ENCODE data around the gene FARP1. TPM values are rescaled to one million over a fixed set of nuclear protein-coding genes. Genes with fewer than 3 reads are reported as not detected.

The FARP1 gene
- total RNA-seq, 1 donor from 2014 or later: 36.5 TPM

DNA sequence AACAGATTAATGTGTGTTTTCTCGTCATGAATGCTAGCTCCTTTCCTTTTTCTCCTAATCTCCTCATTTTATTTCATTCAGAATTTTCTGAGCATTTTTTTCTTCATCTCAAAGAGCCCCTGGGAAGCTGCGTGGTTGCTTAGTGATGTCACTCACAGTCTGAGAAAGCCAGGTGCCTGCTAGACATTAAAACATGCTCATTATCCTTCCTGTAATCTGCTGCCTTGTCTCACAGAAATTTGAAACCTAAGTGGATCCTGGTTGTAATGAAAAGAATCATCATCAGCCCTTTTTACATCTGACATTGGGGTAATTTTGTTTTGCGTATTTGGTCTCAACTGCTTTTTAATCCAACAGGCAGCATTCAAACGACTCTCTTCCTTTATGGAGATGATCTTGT, 142.4 kb downstream of the FARP1 start:
- Histone ChIP-seq H3K9ac (ENCODE audit: low read depth in 1 of 3, low read length in 3 of 3) (no peak overlapping the region), H3K27me3 (ENCODE audit: control insufficient read depth in 3 of 3, insufficient read depth in 3 of 3, low read length in 3 of 3) (no peaks in the 10 kb centered on the region), H3K36me3 (ENCODE audit: control insufficient read depth in 3 of 3, insufficient read depth in 3 of 3, low read length in 3 of 3) (no peaks in the 10 kb centered on the region), H3K9me3 (ENCODE audit: control insufficient read depth in 3 of 3, low read length in 3 of 3) (no peaks in the 10 kb centered on the region), H3K4me1 (ENCODE audit: control insufficient read depth in 3 of 3, insufficient read depth in 3 of 3, low read length in 3 of 3) (no peaks in the 10 kb centered on the region), H3K27ac (ENCODE audit: low read depth, low read length) (no peak overlapping the region), H3K4me3 (ENCODE audit: low read length in 3 of 3) (no peak overlapping the region)

DNA sequence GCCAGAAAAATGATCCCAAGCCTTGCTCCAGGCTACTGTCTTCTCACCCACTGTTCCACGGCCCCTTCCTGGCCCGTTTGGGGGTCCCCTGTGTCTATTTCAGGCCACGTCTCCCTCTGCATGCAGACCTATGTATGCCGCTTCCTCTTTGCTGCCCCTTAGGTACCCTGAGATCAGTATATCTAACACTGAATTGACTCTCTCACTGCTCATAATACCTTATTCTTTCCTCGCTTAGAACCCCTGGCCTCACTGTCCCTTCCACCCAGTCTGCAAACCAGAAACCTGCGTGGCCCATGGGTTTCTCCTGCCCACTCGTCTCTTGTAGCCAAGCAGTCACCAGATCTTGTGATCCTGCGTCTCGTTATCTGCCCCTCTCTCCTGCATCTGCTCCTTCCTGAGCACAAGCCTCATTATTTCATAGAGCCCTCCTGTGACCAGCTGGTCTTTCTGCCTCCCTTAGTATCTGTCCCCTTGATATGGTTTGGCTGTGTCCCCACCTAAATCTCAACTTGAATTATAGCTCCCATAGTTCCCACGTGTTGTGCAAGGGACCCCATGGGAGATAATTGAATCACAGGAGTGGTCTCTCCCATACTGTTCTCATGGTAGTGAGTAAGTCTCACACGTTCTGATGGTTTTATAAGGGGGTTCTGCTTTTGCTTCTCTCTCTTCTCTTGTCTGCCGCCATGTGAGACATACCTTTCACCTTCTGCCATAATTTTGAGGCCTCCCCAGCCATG, 143.1 kb downstream of the FARP1 start:
- Histone ChIP-seq H3K4me1 (ENCODE audit: control insufficient read depth in 3 of 3, insufficient read depth in 3 of 3, low read length in 3 of 3) (no peaks in the 10 kb centered on the region), H3K36me3 (ENCODE audit: control insufficient read depth in 3 of 3, insufficient read depth in 3 of 3, low read length in 3 of 3) (no peaks in the 10 kb centered on the region), H3K9ac (ENCODE audit: low read depth in 1 of 3, low read length in 3 of 3) (no peak overlapping the region), H3K4me3 (ENCODE audit: low read length in 3 of 3) (no peak overlapping the region), H3K9me3 (ENCODE audit: control insufficient read depth in 3 of 3, low read length in 3 of 3) (no peaks in the 10 kb centered on the region), H3K27me3 (ENCODE audit: control insufficient read depth in 3 of 3, insufficient read depth in 3 of 3, low read length in 3 of 3) (no peaks in the 10 kb centered on the region), H3K27ac (ENCODE audit: low read depth, low read length) (no peak overlapping the region)

DNA sequence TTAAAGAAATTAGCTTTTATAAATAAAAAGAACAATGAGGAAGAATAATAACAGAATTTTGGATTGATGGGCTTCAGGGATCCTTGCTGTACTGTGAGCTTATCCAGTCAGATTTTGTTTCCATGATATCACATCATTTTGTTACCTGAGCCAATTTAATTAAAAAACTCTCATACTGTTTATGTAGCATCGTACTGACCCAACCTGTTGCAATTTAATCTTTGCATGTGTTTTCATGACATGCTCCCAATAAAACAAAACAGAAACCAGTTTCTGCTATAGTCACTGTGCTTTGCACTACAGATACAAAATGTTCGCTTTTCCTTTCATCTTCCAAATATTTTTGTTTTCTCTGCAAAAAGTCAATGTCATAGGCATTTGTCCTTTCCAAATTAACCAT, 143.9 kb downstream of the FARP1 start:
- H3K4me3 ChIP-seq (ENCODE audit: low read length in 3 of 3): no peak overlapping the region
- no peaks in the 10 kb centered on the region for H3K27me3 ChIP-seq (ENCODE audit: control insufficient read depth in 3 of 3, insufficient read depth in 3 of 3, low read length in 3 of 3)
- no peaks in the 10 kb centered on the region for H3K4me1 ChIP-seq (ENCODE audit: control insufficient read depth in 3 of 3, insufficient read depth in 3 of 3, low read length in 3 of 3)
- no peaks in the 10 kb centered on the region for H3K36me3 ChIP-seq (ENCODE audit: control insufficient read depth in 3 of 3, insufficient read depth in 3 of 3, low read length in 3 of 3)
- no peak overlapping the region for H3K27ac ChIP-seq (ENCODE audit: low read depth, low read length)
- no peak overlapping the region for H3K9ac ChIP-seq (ENCODE audit: low read depth in 1 of 3, low read length in 3 of 3)
- no peaks in the 10 kb centered on the region for H3K9me3 ChIP-seq (ENCODE audit: control insufficient read depth in 3 of 3, low read length in 3 of 3)

DNA sequence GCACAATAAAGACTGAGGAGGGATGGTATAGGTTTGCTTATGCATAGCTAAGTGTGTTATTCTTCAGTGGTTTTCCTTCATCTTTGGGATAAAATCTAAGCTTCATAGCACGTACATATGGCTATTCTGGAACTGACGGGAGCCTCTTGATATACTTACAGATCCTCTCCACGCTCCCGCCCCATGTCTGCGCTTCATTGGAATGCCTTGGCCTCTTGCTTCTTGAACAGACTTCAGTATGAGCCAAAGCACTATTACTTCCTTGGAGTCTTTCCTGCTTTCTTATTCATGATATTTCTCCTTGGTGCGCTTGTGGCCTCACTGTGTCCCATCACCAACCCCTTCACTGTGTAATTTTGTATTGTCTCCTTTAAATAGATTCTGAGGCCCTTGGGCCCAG, 145.3 kb downstream of the FARP1 start:
- Histone ChIP-seq H3K27ac (ENCODE audit: low read depth, low read length) (no peak overlapping the region), H3K4me3 (ENCODE audit: low read length in 3 of 3) (no peak overlapping the region), H3K9ac (ENCODE audit: low read depth in 1 of 3, low read length in 3 of 3) (no peak overlapping the region), H3K27me3 (ENCODE audit: control insufficient read depth in 3 of 3, insufficient read depth in 3 of 3, low read length in 3 of 3) (no peaks in the 10 kb centered on the region), H3K36me3 (ENCODE audit: control insufficient read depth in 3 of 3, insufficient read depth in 3 of 3, low read length in 3 of 3) (no peaks in the 10 kb centered on the region), H3K9me3 (ENCODE audit: control insufficient read depth in 3 of 3, low read length in 3 of 3) (no peaks in the 10 kb centered on the region), H3K4me1 (ENCODE audit: control insufficient read depth in 3 of 3, insufficient read depth in 3 of 3, low read length in 3 of 3) (no peaks in the 10 kb centered on the region)

DNA sequence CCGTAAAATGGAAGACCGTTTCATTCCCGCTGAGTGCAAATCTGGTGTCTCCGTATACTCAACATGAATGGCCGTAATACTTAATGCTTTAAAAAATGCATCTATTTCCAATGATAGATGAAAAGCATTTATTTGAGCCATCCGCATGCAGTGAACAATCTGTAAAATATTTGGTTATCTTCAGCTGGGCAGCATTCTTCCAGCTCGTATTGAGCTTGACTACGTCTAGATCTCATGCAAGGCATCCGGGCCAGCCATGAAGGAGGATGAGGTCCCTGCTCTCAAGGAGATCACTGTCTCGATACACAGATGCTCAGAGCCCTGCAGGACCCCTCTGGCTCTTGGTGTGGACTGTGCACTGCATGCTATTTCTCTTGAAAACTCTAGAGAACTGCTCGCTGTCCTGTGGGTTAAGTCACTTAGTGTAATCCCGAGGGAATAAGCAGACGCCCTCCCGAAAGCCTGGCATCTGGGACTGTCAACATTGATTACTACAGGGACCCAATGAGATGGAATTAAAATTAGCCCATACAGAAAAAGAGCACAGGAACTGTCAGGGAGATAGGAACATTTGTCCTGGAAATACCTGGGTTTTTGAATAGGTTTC, 146.5 kb downstream of the FARP1 start:
- no peak overlapping the region for H3K4me3 ChIP-seq (ENCODE audit: low read length in 3 of 3)
- H3K4me1 ChIP-seq (ENCODE audit: control insufficient read depth in 3 of 3, insufficient read depth in 3 of 3, low read length in 3 of 3): no peaks in the 10 kb centered on the region
- H3K9me3 ChIP-seq (ENCODE audit: control insufficient read depth in 3 of 3, low read length in 3 of 3): no peaks in the 10 kb centered on the region
- H3K9ac ChIP-seq (ENCODE audit: low read depth in 1 of 3, low read length in 3 of 3): no peak overlapping the region
- H3K36me3 ChIP-seq (ENCODE audit: control insufficient read depth in 3 of 3, insufficient read depth in 3 of 3, low read length in 3 of 3): no peaks in the 10 kb centered on the region
- H3K27ac ChIP-seq (ENCODE audit: low read depth, low read length): no peak overlapping the region
- H3K27me3 ChIP-seq (ENCODE audit: control insufficient read depth in 3 of 3, insufficient read depth in 3 of 3, low read length in 3 of 3): no peaks in the 10 kb centered on the region

- Histone ChIP-seq H3K4me3 (ENCODE audit: low read length in 3 of 3) (no peak overlapping the region), H3K9ac (ENCODE audit: low read depth in 1 of 3, low read length in 3 of 3) (no peak overlapping the region), H3K36me3 (ENCODE audit: control insufficient read depth in 3 of 3, insufficient read depth in 3 of 3, low read length in 3 of 3) (no peaks in the 10 kb centered on the region), H3K4me1 (ENCODE audit: control insufficient read depth in 3 of 3, insufficient read depth in 3 of 3, low read length in 3 of 3) (no peaks in the 10 kb centered on the region), H3K27ac (ENCODE audit: low read depth, low read length) (no peak overlapping the region), H3K9me3 (ENCODE audit: control insufficient read depth in 3 of 3, low read length in 3 of 3) (no peaks in the 10 kb centered on the region), H3K27me3 (ENCODE audit: control insufficient read depth in 3 of 3, insufficient read depth in 3 of 3, low read length in 3 of 3) (no peaks in the 10 kb centered on the region)
Observed at GRCh38 chr13:98290261-98290660, 147.4 kb downstream of the FARP1 start.

DNA sequence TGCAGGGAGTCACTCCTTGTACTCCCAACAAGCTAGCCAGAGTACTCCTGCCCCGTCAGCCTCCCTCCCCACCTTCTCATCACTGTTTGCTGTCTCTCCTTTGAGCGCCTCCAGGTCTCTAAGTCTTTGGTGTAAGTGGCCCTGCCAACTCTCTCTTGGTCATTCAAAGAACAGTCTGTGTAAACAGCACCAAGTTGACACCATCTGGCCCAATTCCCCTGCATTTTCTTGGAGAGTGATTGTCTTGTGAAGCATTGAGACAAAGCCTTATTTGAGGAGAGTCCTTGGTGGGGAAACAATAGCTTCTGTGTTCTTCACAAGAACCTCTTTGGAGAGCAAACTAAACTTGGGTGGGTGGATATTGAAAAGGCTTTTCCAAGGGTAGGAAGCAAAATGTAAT, 148.8 kb downstream of the FARP1 start:
- Histone ChIP-seq H3K27ac (ENCODE audit: low read depth, low read length) (no peak overlapping the region), H3K4me1 (ENCODE audit: control insufficient read depth in 3 of 3, insufficient read depth in 3 of 3, low read length in 3 of 3) (no peaks in the 10 kb centered on the region), H3K9ac (ENCODE audit: low read depth in 1 of 3, low read length in 3 of 3) (no peak overlapping the region), H3K4me3 (ENCODE audit: low read length in 3 of 3) (no peak overlapping the region), H3K9me3 (ENCODE audit: control insufficient read depth in 3 of 3, low read length in 3 of 3) (no peaks in the 10 kb centered on the region), H3K27me3 (ENCODE audit: control insufficient read depth in 3 of 3, insufficient read depth in 3 of 3, low read length in 3 of 3) (no peaks in the 10 kb centered on the region), H3K36me3 (ENCODE audit: control insufficient read depth in 3 of 3, insufficient read depth in 3 of 3, low read length in 3 of 3) (no peaks in the 10 kb centered on the region)

DNA sequence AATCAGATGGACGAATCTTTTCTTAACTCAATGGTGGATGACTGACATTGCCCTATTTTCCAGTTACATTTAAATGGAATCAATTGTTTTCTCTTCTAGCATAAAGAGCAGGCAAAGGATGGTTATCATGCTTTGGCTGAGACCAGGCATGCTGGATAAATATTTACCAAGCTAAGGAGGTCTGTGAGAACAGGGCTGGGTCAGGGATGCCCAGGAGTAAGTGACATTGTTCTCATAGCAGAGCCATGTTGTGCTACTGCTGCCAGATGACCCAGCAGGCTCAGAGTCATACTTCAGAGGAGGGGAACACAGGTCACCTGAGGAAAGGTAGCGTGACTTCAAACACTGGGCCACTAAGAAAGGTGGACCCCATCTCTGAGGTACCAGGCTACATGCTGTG, 150.2 kb downstream of the FARP1 start:
- Histone ChIP-seq H3K4me1 (ENCODE audit: control insufficient read depth in 3 of 3, insufficient read depth in 3 of 3, low read length in 3 of 3) (no peaks in the 10 kb centered on the region), H3K4me3 (ENCODE audit: low read length in 3 of 3) (no peak overlapping the region), H3K36me3 (ENCODE audit: control insufficient read depth in 3 of 3, insufficient read depth in 3 of 3, low read length in 3 of 3) (no peaks in the 10 kb centered on the region), H3K27ac (ENCODE audit: low read depth, low read length) (no peak overlapping the region), H3K9ac (ENCODE audit: low read depth in 1 of 3, low read length in 3 of 3) (no peak overlapping the region), H3K9me3 (ENCODE audit: control insufficient read depth in 3 of 3, low read length in 3 of 3) (no peaks in the 10 kb centered on the region), H3K27me3 (ENCODE audit: control insufficient read depth in 3 of 3, insufficient read depth in 3 of 3, low read length in 3 of 3) (no peaks in the 10 kb centered on the region)

DNA sequence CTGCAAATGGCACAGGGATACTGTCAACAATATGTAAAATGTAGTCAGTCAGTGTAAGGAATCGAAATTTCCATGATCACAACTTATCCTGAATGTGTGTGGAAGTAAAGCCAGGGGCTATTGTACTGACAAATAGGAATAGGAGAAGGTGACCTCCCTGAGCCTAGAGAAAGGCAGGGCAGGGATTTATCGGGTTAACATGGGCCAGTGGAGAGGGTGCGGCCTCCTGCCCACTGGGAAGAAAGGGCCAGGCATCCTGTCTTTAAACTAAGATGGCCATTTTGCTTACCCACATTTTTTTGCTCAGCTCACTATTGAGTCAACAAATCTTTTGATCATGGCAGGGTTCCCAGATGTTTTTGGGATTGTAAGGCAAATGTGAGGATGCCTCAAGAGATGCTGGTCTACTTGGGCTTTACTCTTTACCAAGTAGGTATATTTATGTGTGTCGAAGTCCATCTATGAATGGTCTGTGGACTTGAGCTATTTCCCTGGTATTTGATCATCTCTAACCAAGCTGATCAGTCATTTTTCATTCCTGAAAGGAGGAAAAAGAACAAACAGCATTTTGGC, 150.8 kb downstream of the FARP1 start:
- H3K9me3 ChIP-seq (ENCODE audit: control insufficient read depth in 3 of 3, low read length in 3 of 3): no peaks in the 10 kb centered on the region
- H3K36me3 ChIP-seq (ENCODE audit: control insufficient read depth in 3 of 3, insufficient read depth in 3 of 3, low read length in 3 of 3): no peaks in the 10 kb centered on the region
- H3K4me1 ChIP-seq (ENCODE audit: control insufficient read depth in 3 of 3, insufficient read depth in 3 of 3, low read length in 3 of 3): no peaks in the 10 kb centered on the region
- H3K27me3 ChIP-seq (ENCODE audit: control insufficient read depth in 3 of 3, insufficient read depth in 3 of 3, low read length in 3 of 3): no peaks in the 10 kb centered on the region
- no peak overlapping the region for H3K27ac ChIP-seq (ENCODE audit: low read depth, low read length)
- no peak overlapping the region for H3K4me3 ChIP-seq (ENCODE audit: low read length in 3 of 3)
- H3K9ac ChIP-seq (ENCODE audit: low read depth in 1 of 3, low read length in 3 of 3): no peak overlapping the region

DNA sequence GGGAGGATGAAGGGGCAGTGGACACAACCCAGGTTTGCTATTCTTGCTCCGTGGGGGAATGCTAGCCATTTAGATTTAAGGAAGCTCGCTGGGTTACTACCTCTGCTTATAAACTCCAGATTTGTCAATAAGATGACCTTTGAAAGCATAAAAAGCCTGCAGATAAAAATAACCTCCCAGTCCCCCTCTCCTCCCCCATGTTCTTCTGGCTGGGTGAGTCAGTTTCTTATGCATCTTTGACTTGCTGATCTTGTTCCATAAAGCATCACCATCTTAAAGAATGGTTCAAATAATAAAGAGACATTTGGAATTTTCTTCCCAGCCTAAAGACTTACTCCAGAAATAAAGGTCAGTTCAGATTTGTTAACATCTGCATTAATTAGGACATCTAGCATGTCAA, 152.5 kb downstream of the FARP1 start:
- Histone ChIP-seq H3K9me3 (ENCODE audit: control insufficient read depth in 3 of 3, low read length in 3 of 3) (no peaks in the 10 kb centered on the region), H3K36me3 (ENCODE audit: control insufficient read depth in 3 of 3, insufficient read depth in 3 of 3, low read length in 3 of 3) (no peaks in the 10 kb centered on the region), H3K4me3 (ENCODE audit: low read length in 3 of 3) (no peak overlapping the region), H3K4me1 (ENCODE audit: control insufficient read depth in 3 of 3, insufficient read depth in 3 of 3, low read length in 3 of 3) (peaks cover 0 to 6% (median 4%) of the 10 kb centered on the region in 3 donors), H3K27me3 (ENCODE audit: control insufficient read depth in 3 of 3, insufficient read depth in 3 of 3, low read length in 3 of 3) (no peaks in the 10 kb centered on the region), H3K27ac (ENCODE audit: low read depth, low read length) (no peak overlapping the region), H3K9ac (ENCODE audit: low read depth in 1 of 3, low read length in 3 of 3) (no peak overlapping the region)
